Chondrocyte (in vitro differentiated cells): ENCODE results near the gene KIAA1549. TPM values are rescaled to one million over a fixed set of nuclear protein-coding genes. Genes with fewer than 3 reads are reported as not detected.

Experiments used
- DNase-seq: peaks from one replicate; pipeline ENCODE4 v3.0.0; 2021; ENCODE audit warnings: mixed read lengths, low spot score
- H3K27ac Mint-ChIP-seq: one replicate; pipeline ENCODE4 v1.8.0; 2021; ENCODE audit warnings: mild to moderate bottlenecking, moderate library complexity, mixed read lengths; ENCODE audit not compliant: unreplicated experiment
- H3K27me3 Mint-ChIP-seq: 2 replicates; pipeline ENCODE4 v1.8.0; 2021; ENCODE audit warnings: low read depth, mixed read lengths
- H3K36me3 Mint-ChIP-seq: 2 replicates; pipeline ENCODE4 v1.8.0; 2021; ENCODE audit warnings: low read depth, mixed read lengths
- H3K4me1 Mint-ChIP-seq: 2 replicates; pipeline ENCODE4 v1.8.0; 2021; ENCODE audit warnings: low read depth, mild to moderate bottlenecking, mixed read lengths
- H3K4me3 Mint-ChIP-seq: one replicate; pipeline ENCODE4 v1.8.0; 2021; ENCODE audit warnings: mild to moderate bottlenecking, moderate library complexity, mixed read lengths; ENCODE audit not compliant: unreplicated experiment
- H3K9me3 Mint-ChIP-seq: 2 replicates; pipeline ENCODE4 v1.8.0; 2021; ENCODE audit warnings: low read depth, mixed read lengths
- CTCF ChIP-seq: fragments of 200-600 bp; sonication (generic); IDR thresholded peaks from 2 replicates; pipeline ENCODE4 v1.5.0; 2021; ENCODE audit warnings: antibody characterized with exemption, mild to moderate bottlenecking, moderate library complexity
- total RNA-seq: library from RNA; stranded (reverse); gene quantifications from 3 replicates; pipeline ENCODE4 v1.2.1, GENCODE V29; 2021

The KIAA1549 gene
- total RNA-seq, 1 donor from 2014 or later: 9.2 TPM

DNA sequence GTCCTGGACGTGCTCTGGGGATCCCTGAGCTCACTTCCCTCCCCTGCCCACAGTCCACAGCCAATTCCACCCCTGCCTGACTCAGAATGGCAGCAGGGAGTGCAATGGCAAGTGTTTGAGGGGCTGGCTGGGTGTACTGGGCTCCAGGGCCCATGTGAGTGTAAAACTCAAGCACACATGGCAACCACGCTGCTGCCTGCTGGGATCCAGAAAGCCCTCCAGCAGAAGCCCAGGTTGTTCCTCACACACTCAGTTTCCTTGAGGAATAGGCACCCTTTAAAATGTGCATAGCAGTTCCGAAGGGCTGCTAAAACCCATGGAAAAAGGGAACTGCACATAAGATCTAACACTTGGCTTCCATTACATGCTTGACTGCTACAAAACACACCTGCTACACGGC lies 171.8 kb downstream of the KIAA1549 start:
- H3K36me3 Mint-ChIP-seq: no peaks in the 10 kb centered on the region
- no peak for DNase-seq
- TF ChIP-seq CTCF: no peak
- H3K27me3 Mint-ChIP-seq: peaks cover 8% of the 10 kb centered on the region
- H3K4me3 Mint-ChIP-seq: no peak overlapping the region
- H3K9me3 Mint-ChIP-seq: no peaks in the 10 kb centered on the region
- H3K27ac Mint-ChIP-seq: no peak overlapping the region
- H3K4me1 Mint-ChIP-seq: no peaks in the 10 kb centered on the region

DNA sequence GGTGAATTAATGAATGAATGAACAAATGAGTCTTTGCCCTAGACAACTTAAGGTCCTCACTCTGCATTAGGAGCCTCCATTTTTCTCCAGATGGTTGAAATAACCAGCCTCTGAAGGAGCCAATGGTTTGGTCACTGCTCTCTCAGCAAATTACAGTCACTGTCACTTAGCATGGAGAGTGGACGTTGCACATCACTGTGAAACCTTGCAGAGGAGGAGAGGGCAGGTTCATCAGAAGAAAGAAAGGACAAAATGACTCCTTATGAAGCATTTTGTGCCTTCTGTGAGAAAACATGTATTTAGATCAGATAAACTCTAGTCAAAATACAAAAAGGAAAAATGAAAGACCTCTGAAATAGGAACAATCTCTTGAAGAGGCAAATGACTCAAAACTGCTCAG lies 176.6 kb downstream of the KIAA1549 start:
- no peaks in the 10 kb centered on the region for H3K4me1 Mint-ChIP-seq
- H3K36me3 Mint-ChIP-seq: no peaks in the 10 kb centered on the region
- DNase-seq: no peak
- H3K27ac Mint-ChIP-seq: no peak overlapping the region
- no peaks in the 10 kb centered on the region for H3K9me3 Mint-ChIP-seq
- peaks cover 18% of the 10 kb centered on the region for H3K27me3 Mint-ChIP-seq
- H3K4me3 Mint-ChIP-seq: no peak overlapping the region
- TF ChIP-seq CTCF: no peak

DNA sequence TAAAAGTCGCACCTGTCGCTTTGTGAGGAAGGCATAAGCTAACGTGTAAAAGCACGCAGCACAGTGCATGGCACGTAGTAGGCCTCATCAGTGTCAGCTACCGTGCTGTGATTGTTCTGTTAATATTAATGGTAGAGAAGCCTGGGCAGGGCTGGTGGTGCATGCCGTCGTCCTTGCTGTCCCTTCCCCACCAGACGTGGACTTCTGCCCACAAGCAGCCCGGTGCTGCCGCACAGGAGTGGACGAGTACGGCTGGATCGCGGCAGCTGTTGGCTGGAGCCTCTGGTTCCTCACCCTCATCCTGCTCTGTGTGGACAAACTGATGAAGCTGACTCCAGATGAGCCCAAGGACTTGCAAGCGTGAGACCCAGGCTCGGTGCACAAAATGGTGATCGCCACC lies 178.5 kb downstream of the KIAA1549 start:
- no peaks in the 10 kb centered on the region for H3K4me1 Mint-ChIP-seq
- no peak overlapping the region for H3K4me3 Mint-ChIP-seq
- peaks cover 2% of the 10 kb centered on the region for H3K36me3 Mint-ChIP-seq
- no peak overlapping the region for H3K27ac Mint-ChIP-seq
- H3K27me3 Mint-ChIP-seq: peaks cover 25% of the 10 kb centered on the region
- TF ChIP-seq CTCF: no peak
- no peak for DNase-seq
- H3K9me3 Mint-ChIP-seq: no peaks in the 10 kb centered on the region

DNA sequence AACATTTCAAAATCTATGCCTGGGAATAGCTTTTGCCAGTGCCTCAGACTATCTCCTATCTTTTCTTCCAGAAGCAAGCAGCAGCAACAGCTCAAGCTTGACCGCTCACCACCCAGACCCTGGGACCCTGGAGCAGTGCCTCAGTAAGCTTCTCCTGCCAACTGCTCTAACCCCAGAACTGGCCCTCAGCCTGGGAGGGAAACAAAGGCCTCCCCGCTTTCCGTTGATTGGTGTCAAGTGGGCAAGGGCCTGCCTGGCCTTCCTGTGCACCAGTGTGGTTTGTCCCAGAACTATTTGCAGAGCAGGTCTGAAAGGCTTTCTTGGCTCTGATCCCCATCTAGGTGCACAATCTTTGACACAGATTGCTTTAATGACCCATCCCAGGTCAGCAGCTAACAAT lies 179.9 kb downstream of the KIAA1549 start:
- no peak for TF ChIP-seq CTCF
- H3K27ac Mint-ChIP-seq: no peak overlapping the region
- no peaks in the 10 kb centered on the region for H3K9me3 Mint-ChIP-seq
- H3K36me3 Mint-ChIP-seq: peaks cover 2% of the 10 kb centered on the region
- H3K4me3 Mint-ChIP-seq: no peak overlapping the region
- no peak for DNase-seq
- H3K4me1 Mint-ChIP-seq: no peaks in the 10 kb centered on the region
- H3K27me3 Mint-ChIP-seq: peaks cover 34% of the 10 kb centered on the region

GRCh38 chr7:138799336-138800000 lies 181.7 kb downstream of the KIAA1549 start:
- DNase-seq: no peak
- Mint-ChIP-seq H3K4me3 (no peak overlapping the region), H3K27me3 (peaks cover 28% of the 10 kb centered on the region), H3K9me3 (no peaks in the 10 kb centered on the region), H3K4me1 (peaks cover 2% of the 10 kb centered on the region), H3K36me3 (peaks cover 2% of the 10 kb centered on the region), H3K27ac (no peak overlapping the region)
- TF ChIP-seq CTCF: no peak
